ENCODE measurements around the gene ERN2. TPM values are rescaled to one million over a fixed set of nuclear protein-coding genes. Genes with fewer than 3 reads are reported as not detected.

Gene ERN2
- total and polyA plus RNA-seq, 2 of the 4 experiments (the other 2 are of a cell fraction) = 0.39 to 0.54 TPM

GRCh38 chr16:23757937-23758619, 45.1 kb upstream of the ERN2 start:
- no peak overlapping the region for H2AK5ac ChIP-seq (ENCODE audit: low read depth, low read length)
- no peak overlapping the region for H3K14ac ChIP-seq (replicated peaks; ENCODE audit: low read depth, low read length)
- no peaks in the 10 kb centered on the region; the same call in 1 of the 2 replicates for H3K4me1 ChIP-seq (ENCODE audit: control insufficient read depth, insufficient read depth, low read length)
- dilution Hi-C loops (cut with HindIII; ENCODE audit: low sequenced_read_pairs, unreplicated experiment) (no loop called here), intact Hi-C loops (cut with micrococcal nuclease) (no loop called here), in situ Hi-C loops (cut with MboI; ENCODE audit: low sequenced_read_pairs) (no loop called here)
- ATAC-seq (ENCODE audit: low read depth) (no peak), DNase-seq (no peak)
- H2AK9ac ChIP-seq (replicated peaks; ENCODE audit: low read depth, low read length, poor library complexity) = no peak overlapping the region
- no peak overlapping the region for H3K27ac ChIP-seq (ENCODE audit: insufficient read depth, low read length)
- no peak overlapping the region for H3K9ac ChIP-seq (ENCODE audit: low read depth, low read length)
- H3K4ac ChIP-seq (ENCODE audit: low read depth, low read length) = no peak overlapping the region
- H3K9me3 ChIP-seq (ENCODE audit: control insufficient read depth, insufficient read depth, low read length) = no peaks in the 10 kb centered on the region; the same call in 1 of the 2 replicates
- BruUV-seq (replicated peaks) = no TSS peak
- H2BK20ac ChIP-seq (ENCODE audit: low read depth, low read length) = no peak overlapping the region
- no peak overlapping the region for H4K5ac ChIP-seq (ENCODE audit: low read depth, low read length)
- peaks cover 25% of the 10 kb centered on the region for H3K27me3 ChIP-seq (ENCODE audit: control insufficient read depth, insufficient read depth, low read length)
- H2BK120ac ChIP-seq (ENCODE audit: low read depth, low read length) = no peak overlapping the region
- H4K8ac ChIP-seq (ENCODE audit: low read depth in 2 of 2, low read length in 2 of 2) = no peak overlapping the region
- H3K36me3 ChIP-seq (ENCODE audit: control insufficient read depth, insufficient read depth, low read length) = no peaks in the 10 kb centered on the region
- no peak overlapping the region for H4K91ac ChIP-seq (ENCODE audit: insufficient read depth, low read depth, low read length)
- no peak overlapping the region for H2BK15ac ChIP-seq (ENCODE audit: low read depth, low read length)
- H3K4me3 ChIP-seq (ENCODE audit: insufficient read depth, low read depth, low read length) = no peak overlapping the region
- no peak overlapping the region for H3K56ac ChIP-seq (ENCODE audit: extremely low read depth, insufficient read depth, low read length)
- no peak overlapping the region for H3K4me2 ChIP-seq (ENCODE audit: low read depth, low read length)
- H2AFZ ChIP-seq (replicated peaks; ENCODE audit: low read length, poor library complexity) = no peak overlapping the region
- H3K79me1 ChIP-seq (ENCODE audit: low read depth in 1 of 2, low read length in 2 of 2) = no peaks in the 10 kb centered on the region
- WGBS, 2 experiments (ENCODE audit: extremely low coverage in 2 of 2, insufficient read length in 1 of 2) = 92% methylated on average over 2 of the region's 6 CpGs; no CpG with 5 or more reads in 1 of the 2 experiments
- no peak overlapping the region for H3K23ac ChIP-seq (ENCODE audit: low read depth, low read length)
- no peaks in the 10 kb centered on the region for H3K9me1 ChIP-seq (ENCODE audit: insufficient read depth, low read length)
- ChIA-PET CTCF (no interaction called here), POLR2A (ENCODE audit: unreplicated experiment) (no interaction called here)
- no peaks in the 10 kb centered on the region for H4K20me1 ChIP-seq (ENCODE audit: insufficient read depth, low read length)
- no peak overlapping the region for H2BK5ac ChIP-seq (ENCODE audit: low read depth, low read length, poor library complexity, severe bottlenecking)
- H3K18ac ChIP-seq (ENCODE audit: low read depth, low read length) = no peak overlapping the region
- TF ChIP-seq ELK1 (IDR thresholded peaks at IDR 0.05; ENCODE audit: borderline replicate concordance, low read depth, low read length) = no peak
- TF ChIP-seq, protein P1, sequence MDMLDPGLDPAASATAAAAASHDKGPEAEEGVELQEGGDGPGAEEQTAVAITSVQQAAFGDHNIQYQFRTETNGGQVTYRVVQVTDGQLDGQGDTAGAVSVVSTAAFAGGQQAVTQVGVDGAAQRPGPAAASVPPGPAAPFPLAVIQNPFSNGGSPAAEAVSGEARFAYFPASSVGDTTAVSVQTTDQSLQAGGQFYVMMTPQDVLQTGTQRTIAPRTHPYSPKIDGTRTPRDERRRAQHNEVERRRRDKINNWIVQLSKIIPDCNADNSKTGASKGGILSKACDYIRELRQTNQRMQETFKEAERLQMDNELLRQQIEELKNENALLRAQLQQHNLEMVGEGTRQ (IDR thresholded peaks at IDR 0.05; ENCODE audit: low read depth, low read length) = no peak
- no peak for TF ChIP-seq NFE2L2 (IDR thresholded peaks at IDR 0.05; ENCODE audit: low read depth, low read length)
- no peak for TF ChIP-seq RAD21 (IDR thresholded peaks at IDR 0.05; ENCODE audit: low read length)
- no peak for TF ChIP-seq RCOR1 (IDR thresholded peaks at IDR 0.05; ENCODE audit: insufficient replicate concordance, low read length)
- TF ChIP-seq CHD1 (IDR thresholded peaks at IDR 0.05; ENCODE audit: low read depth, low read length) = no peak
- TF ChIP-seq FOS (IDR thresholded peaks at IDR 0.05; ENCODE audit: low read depth, low read length) = no peak
- TF ChIP-seq MAZ (IDR thresholded peaks at IDR 0.05; ENCODE audit: borderline replicate concordance, low read depth, low read length) = no peak
- TF ChIP-seq RFX5 (IDR thresholded peaks at IDR 0.05; ENCODE audit: low read depth, low read length) = no peak
